IMR-90 (cell line): ENCODE data around the gene CHD2. TPM values are rescaled to one million over a fixed set of nuclear protein-coding genes. Genes with fewer than 3 reads are reported as not detected.

Experiments used
- ATAC-seq: fragments of 200-7000 bp; cut with Tn5 transposase; 2 replicates; pipeline ENCODE4 v1.9.1; 2020; ENCODE audit warnings: low read depth, mild to moderate bottlenecking, moderate library complexity
- BruUV-seq: library from RNA; stranded (reverse); fragments of 400-500 nt; replicated peaks from 2 replicates; lab custom pipeline; 2021; lab: Mats Ljungman, UMichigan
- CTCF ChIA-PET: fragments of 300-600 bp; formaldehyde crosslinking; extraction: SDS; loops from one replicate; lab custom pipeline; 2021; ENCODE audit warnings: antibody characterized with exemption; lab: Yijun Ruan, JAX
- POLR2A ChIA-PET: fragments of 300-600 bp; sonication (Branson Sonifier 250); formaldehyde crosslinking; loops from one replicate; lab custom pipeline; 2022; ENCODE audit warnings: antibody characterized with exemption; ENCODE audit not compliant: unreplicated experiment; lab: Charles Lee
- DNase-seq: peaks from one replicate; pipeline ENCODE4 v3.0.0; 2013
- H2AFZ ChIP-seq: replicated peaks from 2 replicates; pipeline ENCODE3; 2013; ENCODE audit warnings: low read length, mild to moderate bottlenecking; ENCODE audit not compliant: poor library complexity
- H2AK5ac ChIP-seq: 2 replicates; pipeline ENCODE4 v1.6.1; 2013; ENCODE audit warnings: low read depth, low read length, inconsistent platforms
- H2AK9ac ChIP-seq: replicated peaks from 2 replicates; pipeline ENCODE3; 2013; ENCODE audit warnings: mild to moderate bottlenecking, low read depth, low read length, moderate library complexity; ENCODE audit not compliant: poor library complexity
- H2BK120ac ChIP-seq: 2 replicates; pipeline ENCODE4 v1.6.1; 2013; ENCODE audit warnings: low read depth, low read length, inconsistent platforms
- H2BK15ac ChIP-seq: 3 replicates; pipeline ENCODE4 v1.6.1; 2013; ENCODE audit warnings: low read depth, low read length, inconsistent platforms
- H2BK20ac ChIP-seq: 2 replicates; pipeline ENCODE4 v1.6.1; 2013; ENCODE audit warnings: low read depth, mild to moderate bottlenecking, inconsistent platforms, low read length, moderate library complexity
- H2BK5ac ChIP-seq: 2 replicates; pipeline ENCODE4 v1.6.1; 2013; ENCODE audit warnings: mild to moderate bottlenecking, low read depth, low read length, inconsistent platforms; ENCODE audit not compliant: poor library complexity, severe bottlenecking
- H3K14ac ChIP-seq: replicated peaks from 2 replicates; pipeline ENCODE4 v1.6.1; 2013; ENCODE audit warnings: low read depth, low read length, inconsistent platforms
- H3K18ac ChIP-seq: 2 replicates; pipeline ENCODE4 v1.6.1; 2013; ENCODE audit warnings: low read depth, low read length, control low read depth
- H3K23ac ChIP-seq: 2 replicates; pipeline ENCODE4 v1.6.1; 2013; ENCODE audit warnings: low read depth, low read length, inconsistent platforms
- H3K27ac ChIP-seq: 2 replicates; pipeline ENCODE4 v1.5.1; 2013; ENCODE audit warnings: mild to moderate bottlenecking, control low read depth, low read length; ENCODE audit not compliant: insufficient read depth
- H3K27me3 ChIP-seq: 2 replicates; pipeline ENCODE4 v1.6.1; 2013; ENCODE audit warnings: low read length; ENCODE audit not compliant: control insufficient read depth, insufficient read depth
- H3K36me3 ChIP-seq: 2 replicates; pipeline ENCODE4 v1.6.1; 2013; ENCODE audit warnings: low read length, mixed read lengths; ENCODE audit not compliant: control insufficient read depth, insufficient read depth
- H3K4ac ChIP-seq: 2 replicates; pipeline ENCODE4 v1.6.1; 2013; ENCODE audit warnings: low read depth, low read length, inconsistent platforms
- H3K4me1 ChIP-seq: 2 replicates; pipeline ENCODE4 v1.6.1; 2013; ENCODE audit warnings: low read length, mixed read lengths; ENCODE audit not compliant: control insufficient read depth, insufficient read depth
- H3K4me2 ChIP-seq: 2 replicates; pipeline ENCODE4 v1.6.1; 2013; ENCODE audit warnings: low read depth, mild to moderate bottlenecking, control low read depth, low read length, moderate library complexity
- H3K4me3 ChIP-seq: 2 replicates; pipeline ENCODE4 v1.5.1; 2013; ENCODE audit warnings: low read depth, mild to moderate bottlenecking, control low read depth, low read length, moderate library complexity; ENCODE audit not compliant: insufficient read depth
- H3K56ac ChIP-seq: 2 replicates; pipeline ENCODE4 v1.6.1; 2013; ENCODE audit warnings: low read length, inconsistent platforms; ENCODE audit not compliant: insufficient read depth; ENCODE audit errors: extremely low read depth
- H3K79me1 ChIP-seq, 2 experiments: 2 replicates each; pipeline ENCODE4 v1.6.1; 2013; ENCODE audit warnings: low read length in 2 of 2, inconsistent platforms in 1 of 2, low read depth in 1 of 2
- H3K9ac ChIP-seq: 2 replicates; pipeline ENCODE4 v1.6.1; 2013; ENCODE audit warnings: low read depth, low read length, control low read depth
- H3K9me1 ChIP-seq: 2 replicates; pipeline ENCODE4 v1.6.1; 2013; ENCODE audit warnings: low read length, inconsistent platforms; ENCODE audit not compliant: insufficient read depth
- H3K9me3 ChIP-seq: 2 replicates; pipeline ENCODE4 v1.6.1; 2013; ENCODE audit warnings: low read length; ENCODE audit not compliant: control insufficient read depth, insufficient read depth
- H4K20me1 ChIP-seq: 2 replicates; pipeline ENCODE4 v1.6.1; 2013; ENCODE audit warnings: low read length, inconsistent platforms; ENCODE audit not compliant: insufficient read depth
- H4K5ac ChIP-seq: 2 replicates; pipeline ENCODE4 v1.6.1; 2013; ENCODE audit warnings: mild to moderate bottlenecking, low read depth, low read length, control low read depth
- H4K8ac ChIP-seq, 2 experiments: 2 replicates each; pipeline ENCODE4 v1.6.1; 2013; ENCODE audit warnings: low read depth in 2 of 2, low read length in 2 of 2, control low read depth in 1 of 2, inconsistent platforms in 1 of 2
- H4K91ac ChIP-seq: 2 replicates; pipeline ENCODE4 v1.6.1; 2013; ENCODE audit warnings: low read depth, low read length, inconsistent platforms; ENCODE audit not compliant: insufficient read depth
- BHLHE40 ChIP-seq: fragments of 150-350 bp; IDR thresholded peaks from 2 replicates; pipeline ENCODE4 v1.6.1; 2016; ENCODE audit warnings: mild to moderate bottlenecking, low read depth, low read length
- CEBPB ChIP-seq: IDR thresholded peaks from 2 replicates; pipeline ENCODE4 v1.6.1; 2012; ENCODE audit warnings: low read depth, low read length, improper control_type of control experiment
- CHD1 ChIP-seq: IDR thresholded peaks from 2 replicates; pipeline ENCODE4 v1.6.1; 2012; ENCODE audit warnings: low read depth, low read length, improper control_type of control experiment
- CTCF ChIP-seq: conservative IDR thresholded peaks from 2 replicates; pipeline ENCODE4 v1.5.1; 2012; ENCODE audit warnings: mild to moderate bottlenecking, low read depth, low read length, improper control_type of control experiment
- ELK1 ChIP-seq: fragments of 150-350 bp; IDR thresholded peaks from 2 replicates; pipeline ENCODE4 v1.6.1; 2016; ENCODE audit warnings: low read depth, mild to moderate bottlenecking, low read length, moderate library complexity, borderline replicate concordance
- FOS ChIP-seq: fragments of 150-350 bp; IDR thresholded peaks from 2 replicates; pipeline ENCODE4 v1.6.1; 2016; ENCODE audit warnings: low read depth, low read length
- MAFK ChIP-seq: IDR thresholded peaks from 2 replicates; pipeline ENCODE4 v1.6.1; 2012; ENCODE audit warnings: low read depth, low read length, improper control_type of control experiment
- MAZ ChIP-seq: IDR thresholded peaks from 2 replicates; pipeline ENCODE4 v1.6.1; 2012; ENCODE audit warnings: low read depth, mild to moderate bottlenecking, low read length, improper control_type of control experiment, moderate library complexity, borderline replicate concordance
- MXI1 ChIP-seq: IDR thresholded peaks from 2 replicates; pipeline ENCODE4 v1.6.1; 2012; ENCODE audit warnings: low read depth, mild to moderate bottlenecking, low read length, moderate library complexity, borderline replicate concordance
- NFE2L2 ChIP-seq: fragments of 150-350 bp; IDR thresholded peaks from 2 replicates; pipeline ENCODE4 v1.6.1; 2016; ENCODE audit warnings: low read depth, mild to moderate bottlenecking, low read length
- POLR2A ChIP-seq: IDR thresholded peaks from 2 replicates; pipeline ENCODE4 v1.6.1; 2012; ENCODE audit warnings: mild to moderate bottlenecking, low read depth, low read length
- RAD21 ChIP-seq: IDR thresholded peaks from 2 replicates; pipeline ENCODE4 v1.6.1; 2012; ENCODE audit warnings: low read length, improper control_type of control experiment
- RCOR1 ChIP-seq: IDR thresholded peaks from 2 replicates; pipeline ENCODE4 v1.6.1; 2012; ENCODE audit warnings: mild to moderate bottlenecking, low read length, improper control_type of control experiment; ENCODE audit not compliant: insufficient replicate concordance
- RFX5 ChIP-seq: IDR thresholded peaks from 2 replicates; pipeline ENCODE4 v1.8.0; 2012; ENCODE audit warnings: low read depth, mild to moderate bottlenecking, low read length, moderate library complexity
- SMC3 ChIP-seq: fragments of 150-350 bp; IDR thresholded peaks from 2 replicates; pipeline ENCODE4 v1.6.1; 2016; ENCODE audit warnings: low read depth, mild to moderate bottlenecking, antibody characterized with exemption, low read length, moderate library complexity
- USF2 ChIP-seq: fragments of 150-350 bp; IDR thresholded peaks from 2 replicates; pipeline ENCODE4 v1.6.1; 2017; ENCODE audit warnings: mild to moderate bottlenecking, antibody characterized with exemption, low read length, low read depth
- WGBS, 2 experiments: methylation state at CpG; one replicate each; pipeline versions ENCODE4 v1.1.5 to v1.1.7; 2013; ENCODE audit warnings: missing lambda C conversion rate in 2 of 2; ENCODE audit not compliant: insufficient read length in 1 of 2; ENCODE audit errors: extremely low coverage in 2 of 2; 5-methylcytosine and 5-hydroxymethylcytosine counted together
- dilution Hi-C: fragments of 300-500 bp; cut with HindIII; formaldehyde crosslinking; loops from one replicate; pipeline ENCODE4 v1.14.3; 2018; ENCODE audit warnings: low sequenced_read_pairs; ENCODE audit not compliant: unreplicated experiment
- in situ Hi-C: fragments of 300-500 bp; cut with MboI; formaldehyde crosslinking; loops from 3 replicates; pipeline ENCODE4 v1.14.3; 2019; ENCODE audit warnings: low sequenced_read_pairs, inconsistent platforms, mixed read lengths
- intact Hi-C: fragments of 100-400 bp; cut with micrococcal nuclease; formaldehyde crosslinking; loops from 2 replicates; pipeline ENCODE4 v1.10.0; 2022
- polyA plus RNA-seq, 3 experiments: library from polyadenylated mRNA; depleted of rRNA; stranded (reverse); fragments of >200 nt; gene quantifications; 2 replicates each; pipeline ENCODE4 v1.2.3, GENCODE V29; 2012; ENCODE audit warnings: low replicate concordance in 1 of 3
- total RNA-seq: library from RNA; depleted of rRNA; stranded (reverse); fragments of >200 nt; gene quantifications from 2 replicates; pipeline ENCODE4 v1.2.3, GENCODE V29; 2012

CHD2 gene
- total and polyA plus RNA-seq, 2 of the 4 experiments (the other 2 are of a cell fraction): 44.9 to 64.7 TPM

GRCh38 chr15:92930054-92930621, 30.0 kb downstream of the CHD2 start:
- WGBS, 2 experiments: no CpG with 5 or more reads among the region's 3 CpGs
- CTCF ChIA-PET: no interaction called here
- intact Hi-C loops (no loop called here), in situ Hi-C loops (no loop called here), dilution Hi-C loops (loop anchor here (25.0 kb wide), 1 partner anchor 118 kb away; no protein-coding TSS in a partner anchor)
- peak; percentile 65 for DNase-seq
- H2BK5ac ChIP-seq: no peak overlapping the region
- H3K9ac ChIP-seq: no peak overlapping the region
- H3K79me1 ChIP-seq: peaks cover 23 to 57% of the 10 kb centered on the region in 2 experiments; a peak in 3 of 4 replicates
- H3K4ac ChIP-seq: no peak overlapping the region
- H3K56ac ChIP-seq: no peak overlapping the region
- H3K27ac ChIP-seq: peak overlapping the region; percentile 46; the same call in 1 of the 2 replicates
- H3K36me3 ChIP-seq: peaks cover 59% of the 10 kb centered on the region
- H3K9me1 ChIP-seq: peaks cover 3% of the 10 kb centered on the region; the same call in 1 of the 2 replicates
- POLR2A ChIA-PET: no interaction called here
- peak; percentile 26 for ATAC-seq
- no peak overlapping the region for H3K4me3 ChIP-seq
- no peak overlapping the region for H3K18ac ChIP-seq
- no peak overlapping the region for H3K23ac ChIP-seq
- no peak overlapping the region for H2AK5ac ChIP-seq
- no TSS peak for BruUV-seq
- no peak overlapping the region for H2AFZ ChIP-seq
- H3K4me2 ChIP-seq: peak overlapping the region; percentile 0; the same call in 1 of the 2 replicates
- peaks cover 15% of the 10 kb centered on the region for H3K4me1 ChIP-seq
- H2AK9ac ChIP-seq: no peak overlapping the region
- H4K8ac ChIP-seq: no peak overlapping the region
- no peak overlapping the region for H2BK20ac ChIP-seq
- no peak overlapping the region for H2BK15ac ChIP-seq
- H2BK120ac ChIP-seq: no peak overlapping the region
- no peak overlapping the region; the same call in 1 of the 2 replicates for H3K14ac ChIP-seq
- no peaks in the 10 kb centered on the region for H3K27me3 ChIP-seq
- TF ChIP-seq CHD1 (no peak), BHLHE40 (no peak), CTCF (no peak), RCOR1 (no peak), MAZ (no peak), USF2 (no peak), ELK1 (no peak), MXI1 (no peak), SMC3 (no peak), RFX5 (no peak), CEBPB (no peak), POLR2A (no peak), MAFK (no peak), RAD21 (no peak), FOS (no peak), NFE2L2 (no peak)
- no peak overlapping the region for H4K5ac ChIP-seq
- no peak overlapping the region for H4K91ac ChIP-seq
- peaks cover 18% of the 10 kb centered on the region for H4K20me1 ChIP-seq
- H3K9me3 ChIP-seq: no peaks in the 10 kb centered on the region
